Stimulated activated naive CD8-positive, alpha-beta T cell treated with anti-CD3 and anti-CD28 coated beads, Interleukin-15, amount 100 ng/mL, for 72 hours (primary cell): ENCODE results near the gene MIEN1.
A peak's percentile ranks its signal among the peaks of the same experiment; 100 is the strongest.

Experiments
- ATAC-seq: fragments of 150-1000 bp; cut with Tn5 transposase; 2 replicates; pipeline ENCODE4 v1.10.0; 2021; ENCODE audit warnings: mild to moderate bottlenecking, moderate library complexity
- DNase-seq, 2 donors: peaks; one replicate each; pipeline ENCODE4 v3.0.0; 2021 to 2022
- H3K27ac Mint-ChIP-seq, 2 donors: one replicate each; pipeline ENCODE4 v1.8.0; 2022; ENCODE audit warnings: mild to moderate bottlenecking in 2 of 2, mixed read lengths in 2 of 2, moderate library complexity in 2 of 2
- H3K27me3 Mint-ChIP-seq: one replicate; pipeline ENCODE4 v1.8.0; 2022; ENCODE audit warnings: mixed read lengths
- H3K4me1 Mint-ChIP-seq: one replicate; pipeline ENCODE4 v1.8.0; 2022; ENCODE audit warnings: mild to moderate bottlenecking, mixed read lengths
- H3K4me3 Mint-ChIP-seq, 2 donors: one replicate each; pipeline ENCODE4 v1.8.0; 2022; ENCODE audit warnings: mild to moderate bottlenecking in 2 of 2, mixed read lengths in 2 of 2, moderate library complexity in 1 of 2
- H3K9me3 Mint-ChIP-seq, 2 donors: one replicate each; pipeline ENCODE4 v1.8.0; 2022; ENCODE audit warnings: mixed read lengths in 2 of 2

Gene MIEN1

DNA sequence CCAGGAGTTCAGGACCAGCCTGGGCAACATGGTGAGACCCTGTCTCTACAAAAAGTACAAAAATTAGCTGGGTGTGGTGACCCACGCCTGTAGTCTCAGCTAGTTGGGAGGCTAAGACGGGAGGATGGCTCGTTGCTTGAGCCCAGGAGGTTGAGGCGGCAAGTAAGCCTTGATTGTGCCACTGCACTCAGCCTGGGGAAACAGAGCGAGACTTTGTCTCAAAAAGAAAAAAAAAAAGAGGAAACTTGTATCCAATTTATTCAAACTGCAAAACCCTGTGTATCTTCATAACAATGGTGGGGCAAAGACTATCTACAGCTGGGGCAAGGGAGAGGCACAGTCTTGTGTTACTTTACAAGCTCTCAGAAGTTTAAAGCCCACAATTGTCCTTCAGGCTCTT is 28.9 kb upstream of the MIEN1 start:
- H3K4me3 Mint-ChIP-seq: no peak overlapping the region
- H3K4me1 Mint-ChIP-seq: peaks cover 84% of the 10 kb centered on the region
- no peaks in the 10 kb centered on the region for H3K27me3 Mint-ChIP-seq
- H3K9me3 Mint-ChIP-seq: no peaks in the 10 kb centered on the region
- DNase-seq (no peak), ATAC-seq (no peak)
- H3K27ac Mint-ChIP-seq: no peak overlapping the region

GRCh38 chr17:39757931-39758873 is 27.9 kb upstream of the MIEN1 start:
- Mint-ChIP-seq H3K27me3 (no peaks in the 10 kb centered on the region), H3K4me3 (peak overlapping the region; percentile 71 to 80), H3K9me3 (no peaks in the 10 kb centered on the region), H3K4me1 (peaks cover 88% of the 10 kb centered on the region), H3K27ac (peak overlapping the region; percentile 77 to 98)
- peak; percentile 54 for ATAC-seq
- peak; percentile 62 to 83 for DNase-seq

DNA sequence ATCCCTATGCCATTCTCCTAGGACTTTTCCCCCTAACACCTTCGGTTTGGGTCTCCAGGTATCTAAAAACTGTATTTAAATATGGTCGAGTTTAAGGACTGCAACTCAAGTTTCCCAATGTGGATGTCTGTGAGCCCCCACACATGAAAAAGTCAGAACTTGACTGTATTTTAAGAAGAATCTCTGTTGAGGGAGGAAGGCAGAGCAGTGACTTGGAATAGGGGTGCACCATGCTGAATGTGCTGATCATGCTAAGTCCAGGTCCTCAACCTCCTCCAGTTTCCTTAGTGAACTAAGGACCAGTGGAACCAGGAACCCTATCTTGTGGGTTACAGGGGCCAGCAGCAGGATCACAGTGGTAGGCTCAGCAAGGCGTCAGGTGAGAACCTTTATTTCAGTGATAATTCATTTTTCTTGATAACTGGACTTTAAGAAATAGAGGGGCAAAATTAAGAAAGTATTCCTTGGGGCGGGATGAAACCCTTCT is 26.9 kb upstream of the MIEN1 start:
- no peak for ATAC-seq
- peak overlapping the region; percentile 71 to 80 for H3K4me3 Mint-ChIP-seq
- no peak overlapping the region for H3K27ac Mint-ChIP-seq
- no peaks in the 10 kb centered on the region for H3K27me3 Mint-ChIP-seq
- peaks cover 88% of the 10 kb centered on the region for H3K4me1 Mint-ChIP-seq
- DNase-seq: no peak
- H3K9me3 Mint-ChIP-seq: no peaks in the 10 kb centered on the region

DNA sequence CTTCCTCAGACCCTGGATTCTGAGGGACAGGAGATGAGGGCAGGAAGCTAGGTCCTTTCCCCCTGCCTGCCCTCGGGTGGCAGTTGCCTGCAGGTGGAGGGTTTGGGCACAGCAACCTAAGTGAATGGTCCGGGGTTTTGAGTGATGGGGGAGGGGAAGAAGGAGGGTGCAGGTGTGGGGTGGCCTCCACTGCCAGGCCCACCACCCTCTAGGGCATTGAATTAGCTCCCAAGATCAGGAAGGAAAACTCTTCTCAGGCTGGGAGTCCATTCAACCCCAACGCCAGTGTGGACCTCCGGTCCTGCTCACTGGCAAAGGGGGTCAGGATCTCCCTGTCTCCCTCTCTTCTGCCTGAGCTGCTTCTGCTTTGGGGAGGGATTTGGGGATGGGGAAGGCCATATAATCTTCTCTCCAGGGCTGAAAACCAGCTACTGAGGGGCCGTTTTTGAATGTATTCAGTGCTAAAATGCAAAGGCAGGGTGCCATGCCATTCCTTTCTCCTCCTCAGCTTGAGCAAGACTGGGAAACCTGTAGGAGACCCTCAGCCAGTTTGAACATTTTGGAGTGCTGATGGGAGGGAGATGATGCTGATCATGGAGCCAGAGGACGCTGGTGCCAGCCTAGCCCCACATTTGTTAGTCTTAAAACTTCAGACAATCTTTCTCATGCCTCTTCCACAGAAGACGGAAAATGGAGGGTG is 26.2 kb upstream of the MIEN1 start:
- no peaks in the 10 kb centered on the region for H3K27me3 Mint-ChIP-seq
- H3K4me3 Mint-ChIP-seq: peak overlapping the region; percentile 74 to 93
- ATAC-seq (no peak), DNase-seq (no peak)
- H3K27ac Mint-ChIP-seq: peak overlapping the region in 1 of 2 donors; percentile 72
- no peaks in the 10 kb centered on the region for H3K9me3 Mint-ChIP-seq
- peaks cover 88% of the 10 kb centered on the region for H3K4me1 Mint-ChIP-seq

DNA sequence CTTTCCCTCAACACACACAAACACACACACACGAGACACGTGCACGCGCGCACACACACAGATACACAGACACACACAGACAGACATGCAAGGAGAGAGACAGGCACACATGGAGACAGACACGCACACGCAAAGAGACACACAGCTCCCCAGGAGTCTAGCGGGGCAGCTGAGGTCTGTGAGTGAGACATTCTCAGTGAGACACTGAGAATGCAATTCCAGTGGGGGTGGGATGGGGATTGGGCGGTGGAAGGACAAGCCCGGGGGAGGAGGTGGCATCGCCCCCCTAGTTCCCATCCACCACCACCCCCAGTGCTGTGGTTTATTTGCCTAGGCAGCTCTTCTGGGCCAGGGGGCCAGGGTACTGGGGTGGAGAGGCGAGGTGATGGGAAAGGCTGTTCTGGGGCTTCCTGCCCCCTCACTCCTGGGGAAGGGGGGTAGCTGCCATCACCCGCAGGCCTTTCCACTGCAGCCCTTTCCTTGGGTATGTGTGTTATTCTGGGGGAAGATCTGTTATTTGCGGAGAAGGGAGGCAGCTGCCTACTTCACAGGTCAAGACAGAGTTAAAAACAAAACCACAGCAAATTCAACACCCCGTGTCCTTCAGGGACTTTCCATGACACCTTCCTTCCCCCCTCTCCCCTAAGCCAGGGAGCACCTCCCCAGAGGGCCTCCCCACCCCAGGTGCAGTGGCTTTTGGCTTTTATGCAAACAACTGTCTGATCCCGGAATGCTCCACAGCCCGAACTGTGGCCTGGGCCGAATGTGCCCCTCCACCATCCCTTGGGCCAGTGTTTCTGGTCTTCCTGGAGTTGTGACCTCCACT is 25.4 kb upstream of the MIEN1 start:
- DNase-seq: peak in 1 of 2 donors; percentile 54
- peak overlapping the region; percentile 64 to 72 for H3K27ac Mint-ChIP-seq
- no peak for ATAC-seq
- peaks cover 88% of the 10 kb centered on the region for H3K4me1 Mint-ChIP-seq
- H3K9me3 Mint-ChIP-seq: no peaks in the 10 kb centered on the region
- H3K4me3 Mint-ChIP-seq: peak overlapping the region; percentile 74 to 93
- H3K27me3 Mint-ChIP-seq: no peaks in the 10 kb centered on the region

- Mint-ChIP-seq H3K4me3 (peak overlapping the region; percentile 74 to 93), H3K4me1 (peaks cover 81% of the 10 kb centered on the region), H3K27ac (peak overlapping the region; percentile 64 to 72), H3K9me3 (no peaks in the 10 kb centered on the region), H3K27me3 (no peaks in the 10 kb centered on the region)
- peak in 1 of 2 donors; percentile 39 for DNase-seq
- no peak for ATAC-seq
These were observed 24.7 kb upstream of the MIEN1 start for GRCh38 chr17:39754958-39755553.

GRCh38 chr17:39754161-39754957 is 24.0 kb upstream of the MIEN1 start:
- H3K27me3 Mint-ChIP-seq: no peaks in the 10 kb centered on the region
- peak; percentile 99 for DNase-seq
- peak overlapping the region; percentile 74 to 93 for H3K4me3 Mint-ChIP-seq
- H3K27ac Mint-ChIP-seq: peak overlapping the region; percentile 72 to 98
- H3K4me1 Mint-ChIP-seq: peaks cover 75% of the 10 kb centered on the region
- no peaks in the 10 kb centered on the region for H3K9me3 Mint-ChIP-seq
- ATAC-seq: peak; percentile 86

GRCh38 chr17:39753514-39754160 is 23.3 kb upstream of the MIEN1 start:
- no peaks in the 10 kb centered on the region for H3K9me3 Mint-ChIP-seq
- peaks cover 67% of the 10 kb centered on the region for H3K4me1 Mint-ChIP-seq
- no peaks in the 10 kb centered on the region for H3K27me3 Mint-ChIP-seq
- peak overlapping the region; percentile 74 to 93 for H3K4me3 Mint-ChIP-seq
- peak overlapping the region; percentile 97 to 98 for H3K27ac Mint-ChIP-seq
- ATAC-seq: peak; percentile 27
- no peak for DNase-seq

- H3K4me1 Mint-ChIP-seq: peaks cover 55% of the 10 kb centered on the region
- no peaks in the 10 kb centered on the region for H3K9me3 Mint-ChIP-seq
- no peaks in the 10 kb centered on the region for H3K27me3 Mint-ChIP-seq
- ATAC-seq (no peak), DNase-seq (no peak)
- H3K4me3 Mint-ChIP-seq: peak overlapping the region; percentile 44 to 93
- peak overlapping the region; percentile 19 to 88 for H3K27ac Mint-ChIP-seq
These were observed 22.0 kb upstream of the MIEN1 start for GRCh38 chr17:39752241-39752881.

GRCh38 chr17:39751637-39752036 is 21.3 kb upstream of the MIEN1 start:
- Mint-ChIP-seq H3K4me3 (no peak overlapping the region), H3K9me3 (no peaks in the 10 kb centered on the region), H3K27ac (no peak overlapping the region), H3K4me1 (peaks cover 47% of the 10 kb centered on the region), H3K27me3 (no peaks in the 10 kb centered on the region)
- no peak for DNase-seq
- no peak for ATAC-seq

DNA sequence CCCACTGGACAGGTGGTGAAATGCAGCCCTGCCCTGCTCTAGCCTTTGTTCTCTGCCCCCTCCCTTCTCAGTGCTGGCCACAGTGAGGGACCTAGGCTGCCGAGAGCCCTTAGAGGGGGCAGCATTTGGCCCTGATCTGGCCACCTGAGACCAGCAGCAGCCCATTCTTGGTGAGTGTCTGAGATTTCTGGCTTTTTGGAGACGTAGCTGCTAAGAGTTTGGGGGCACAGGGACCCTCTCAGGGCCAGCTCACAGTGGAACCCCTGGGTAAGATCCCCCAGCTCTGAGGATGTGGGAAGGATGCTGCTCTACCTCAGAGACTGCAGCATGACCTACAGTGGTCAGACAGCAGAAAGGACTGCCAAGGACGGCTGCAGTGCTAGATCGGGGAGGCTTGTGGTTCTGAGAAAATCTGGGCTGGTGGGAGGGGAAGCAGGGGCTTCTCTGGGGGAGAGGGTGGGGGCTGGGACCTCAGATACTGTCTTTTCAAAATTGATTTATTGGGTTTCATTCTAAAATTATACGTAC is 20.7 kb upstream of the MIEN1 start:
- peaks cover 42% of the 10 kb centered on the region for H3K4me1 Mint-ChIP-seq
- H3K9me3 Mint-ChIP-seq: no peaks in the 10 kb centered on the region
- H3K4me3 Mint-ChIP-seq: no peak overlapping the region
- ATAC-seq: no peak
- H3K27ac Mint-ChIP-seq: peak overlapping the region in 1 of 2 donors; percentile 82
- DNase-seq: no peak
- no peaks in the 10 kb centered on the region for H3K27me3 Mint-ChIP-seq

DNA sequence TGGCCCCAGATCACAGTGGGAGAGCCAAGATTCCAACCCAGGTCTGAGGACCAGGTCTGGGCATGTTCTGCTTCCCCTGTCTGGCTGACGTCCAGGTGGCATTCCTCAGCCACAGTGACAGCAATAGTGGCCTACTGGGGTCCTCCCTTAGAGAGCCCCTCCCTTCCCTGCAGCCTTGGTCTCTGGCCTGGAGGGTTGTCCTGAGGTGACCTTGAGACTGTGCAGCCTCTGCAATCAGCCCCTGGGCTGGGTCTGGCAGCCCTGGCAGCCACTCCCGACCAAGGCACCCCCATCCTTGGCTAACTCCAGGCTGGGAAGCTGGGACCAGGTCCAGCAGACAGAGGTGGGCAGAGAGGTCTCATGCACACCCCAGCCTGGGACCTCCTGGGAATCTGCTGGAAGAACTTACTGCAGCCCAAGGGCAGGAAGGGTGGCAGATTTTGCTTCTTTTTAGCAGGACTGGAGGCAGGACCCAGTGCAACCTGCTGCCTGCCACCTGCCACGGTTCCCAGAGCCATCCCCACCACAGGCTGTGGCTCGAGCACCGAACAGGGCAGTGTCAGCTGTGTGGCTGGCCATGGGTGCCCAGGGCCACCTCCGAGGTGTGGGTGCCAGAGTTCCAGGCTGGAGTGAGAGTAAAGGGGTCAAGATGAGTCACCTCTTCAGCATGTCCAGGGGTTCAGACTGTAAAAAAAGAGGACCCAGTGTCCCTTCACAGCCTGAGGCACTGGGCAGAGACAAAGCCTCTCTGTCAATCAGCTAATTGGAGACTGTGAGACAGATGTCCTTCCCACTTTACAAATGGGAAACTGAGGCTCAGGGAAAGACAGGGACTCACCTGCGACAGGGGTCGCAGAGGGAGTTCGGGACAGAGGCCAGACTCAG is 20.0 kb upstream of the MIEN1 start:
- Mint-ChIP-seq H3K27ac (peak overlapping the region in 1 of 2 donors; percentile 42), H3K9me3 (no peaks in the 10 kb centered on the region), H3K4me1 (peaks cover 35% of the 10 kb centered on the region), H3K4me3 (no peak overlapping the region), H3K27me3 (no peaks in the 10 kb centered on the region)
- DNase-seq: no peak
- ATAC-seq: no peak
